NCI-H1092 (cell line): ENCODE data around the gene ILF3.

Experiments used
- DNase-seq: peaks from one replicate; lab custom pipeline; 2025; lab: John Stamatoyannopoulos, UW

Gene ILF3

DNA sequence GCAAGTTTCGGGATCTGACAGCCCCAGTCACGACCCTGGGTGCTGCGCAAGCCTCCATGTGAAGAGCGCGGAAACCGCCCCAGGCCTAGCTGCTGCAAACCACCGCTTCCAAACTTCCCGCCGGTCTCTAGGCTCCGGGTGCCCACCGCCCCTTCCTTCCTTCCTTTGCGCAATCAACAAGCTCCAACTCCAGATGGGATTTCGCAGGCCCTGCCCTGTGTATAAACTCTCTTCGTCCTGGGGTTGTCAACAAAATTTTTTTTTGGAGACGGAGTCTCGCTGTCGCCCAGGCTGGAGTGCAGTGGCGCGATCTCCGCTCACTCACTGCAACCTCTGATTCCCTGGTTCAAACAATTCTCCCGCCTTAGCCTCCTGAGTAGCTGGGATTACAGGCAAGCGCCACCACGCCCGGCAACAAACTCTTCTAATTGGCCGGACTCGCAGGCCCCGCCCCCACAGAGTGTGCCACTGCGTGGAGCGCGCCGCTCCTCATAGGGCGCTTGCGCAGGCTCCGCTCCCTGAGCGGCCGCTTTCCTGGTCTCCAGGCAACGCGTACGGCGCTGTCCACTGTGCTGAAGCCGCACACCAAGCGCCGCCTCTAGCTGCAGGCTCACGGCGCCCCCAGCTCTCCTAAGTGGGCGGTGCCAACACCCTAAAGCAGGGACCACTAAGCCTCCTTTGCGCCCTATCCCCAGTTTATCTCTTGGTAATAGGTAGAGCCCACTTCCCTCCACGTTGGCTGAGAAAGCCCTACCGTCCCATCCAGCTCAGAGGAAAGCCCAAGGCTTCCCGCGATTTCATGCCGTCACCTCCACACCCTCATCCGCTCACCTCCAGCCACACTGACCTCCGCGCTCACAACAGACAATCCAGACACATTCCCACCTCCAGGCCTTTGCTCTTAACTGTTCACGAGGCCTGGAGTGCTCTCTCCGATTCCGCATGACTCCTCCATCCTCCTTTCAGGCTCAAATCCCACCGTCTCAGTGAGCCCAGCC, 41.6 kb downstream of the ILF3 start:
- DNase-seq: peak; percentile 96

DNA sequence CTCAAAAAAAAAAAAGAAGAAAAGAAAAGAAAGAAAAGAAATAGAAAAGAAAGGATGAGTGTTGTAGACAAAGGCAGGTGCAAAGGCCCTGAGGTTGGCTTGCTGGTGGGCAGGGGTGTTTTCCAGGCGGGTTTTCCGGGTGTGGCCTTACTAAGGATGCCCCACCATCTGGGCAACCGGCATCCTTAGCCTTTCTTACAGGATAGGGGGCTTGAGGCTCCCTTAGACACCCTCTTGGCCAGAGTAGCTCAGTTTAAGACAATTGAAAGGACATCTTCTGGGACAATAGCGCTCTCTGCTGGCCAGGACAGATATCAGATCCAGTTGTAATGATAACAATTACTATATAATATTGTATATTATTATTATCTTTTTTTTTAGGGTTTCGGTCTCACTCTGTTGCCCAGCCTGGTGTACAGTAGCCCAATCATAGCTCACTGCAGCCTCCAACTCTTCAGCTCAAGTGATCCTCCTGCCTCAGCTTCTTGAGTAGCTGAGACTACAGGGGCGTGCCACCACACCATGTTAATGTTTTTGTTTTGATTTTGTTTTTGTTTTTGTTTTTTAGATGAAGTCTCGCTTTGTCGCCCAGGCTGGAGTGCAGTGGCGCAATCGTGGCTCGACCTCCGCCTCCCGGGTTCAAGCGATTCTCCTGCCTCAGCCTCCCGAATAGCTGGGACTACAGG, 45.6 kb downstream of the ILF3 start:
- DNase-seq: peak; percentile 15

DNA sequence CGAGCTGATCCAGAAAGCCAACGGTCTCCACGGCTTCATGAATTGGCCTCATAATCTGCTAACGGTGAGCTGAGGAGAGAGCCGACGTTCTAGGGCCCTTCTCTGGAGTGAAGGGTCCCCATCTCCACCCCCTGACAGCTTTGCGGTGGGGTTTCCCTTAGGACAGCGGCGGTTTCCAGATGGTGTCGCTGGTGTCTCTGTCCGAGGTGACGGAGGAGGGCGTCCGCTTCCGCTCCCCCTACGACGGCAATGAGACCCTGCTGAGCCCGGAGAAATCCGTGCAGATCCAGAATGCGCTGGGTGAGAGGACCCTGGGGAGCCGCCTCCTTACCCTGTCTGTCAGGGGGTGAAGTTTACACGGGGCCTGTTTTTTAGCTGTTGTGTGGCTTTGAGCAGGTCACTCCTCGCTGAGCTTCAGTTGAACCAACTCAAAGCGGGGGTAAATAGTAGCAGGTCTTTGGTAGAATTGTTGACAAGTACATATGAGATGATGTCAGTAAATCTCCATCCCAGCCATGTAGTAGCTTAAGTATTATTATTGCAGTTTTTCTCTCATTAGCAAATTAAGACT, 47.9 kb downstream of the ILF3 start:
- no peak for DNase-seq

DNA sequence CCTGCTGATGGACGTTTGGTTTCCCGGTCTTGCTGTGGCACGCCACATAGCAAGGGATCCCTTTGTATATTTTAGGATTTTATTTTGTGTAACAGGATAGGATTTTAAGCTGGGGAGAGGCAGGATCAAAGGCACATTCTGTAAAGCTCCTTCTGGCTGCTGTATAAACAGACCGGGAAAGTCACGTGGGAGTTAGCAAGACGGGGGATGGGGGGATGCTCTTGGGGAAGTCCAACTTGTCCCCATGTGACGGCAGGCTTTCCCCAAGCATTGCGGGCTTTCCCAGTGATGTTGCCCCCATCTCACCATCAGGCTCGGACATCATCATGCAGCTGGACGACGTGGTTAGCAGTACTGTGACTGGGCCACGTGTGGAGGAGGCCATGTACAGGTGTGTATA, 52.8 kb downstream of the ILF3 start:
- DNase-seq: no peak

DNA sequence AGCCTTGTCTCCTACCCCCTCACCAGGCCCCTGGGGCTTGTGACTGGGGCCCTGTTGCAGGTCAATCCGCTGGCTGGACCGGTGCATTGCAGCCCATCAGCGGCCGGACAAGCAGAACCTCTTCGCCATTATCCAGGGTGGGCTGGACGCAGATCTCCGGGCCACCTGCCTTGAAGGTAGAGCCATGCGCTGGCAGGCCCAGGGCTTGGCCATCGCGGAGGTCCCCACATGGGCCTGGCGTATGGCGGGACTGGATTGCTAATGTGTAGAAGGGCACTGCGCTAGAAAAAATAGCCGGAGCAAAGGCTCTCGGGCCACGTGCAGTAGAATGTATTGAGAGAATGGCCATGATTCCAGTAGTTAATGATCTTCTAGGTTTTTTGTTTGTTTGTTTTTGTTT, 53.3 kb downstream of the ILF3 start:
- no peak for DNase-seq

DNA sequence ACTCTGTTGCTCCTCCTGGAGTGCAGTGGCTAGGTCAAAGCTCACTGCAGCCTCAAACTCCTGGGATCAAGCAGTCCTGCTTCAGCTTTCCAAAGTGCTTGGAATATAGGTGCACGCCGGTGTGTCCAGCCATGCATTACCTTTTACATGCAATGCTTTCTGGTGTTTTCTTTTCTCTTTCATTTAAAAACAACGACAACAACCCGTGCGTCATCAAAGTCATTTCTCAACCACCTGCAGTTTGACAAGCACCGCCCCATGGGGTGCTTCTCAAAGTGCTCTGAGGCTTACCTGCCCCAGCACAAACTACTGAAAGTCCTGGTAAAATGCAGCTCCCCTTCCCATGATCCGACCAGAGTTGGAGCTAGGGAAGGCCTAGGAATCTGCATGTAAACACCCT, 54.1 kb downstream of the ILF3 start:
- DNase-seq: no peak

DNA sequence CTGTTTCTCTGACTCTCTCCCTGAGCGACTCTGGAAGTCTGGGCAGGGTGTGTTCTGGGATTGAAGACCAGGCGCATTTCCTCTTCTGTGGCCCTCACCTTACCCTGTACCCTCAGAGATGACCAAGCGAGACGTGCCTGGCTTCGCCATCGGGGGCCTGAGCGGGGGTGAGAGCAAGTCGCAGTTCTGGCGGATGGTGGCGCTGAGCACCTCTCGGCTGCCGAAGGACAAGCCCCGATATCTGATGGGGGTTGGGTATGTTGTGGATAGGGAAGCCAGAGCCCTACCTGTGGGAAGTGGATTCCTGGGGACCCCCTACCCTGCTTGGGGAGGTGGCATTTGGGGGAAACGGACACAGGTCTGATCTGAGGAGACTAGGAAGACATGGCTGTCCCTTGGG, 57.9 kb downstream of the ILF3 start:
- no peak for DNase-seq

DNA sequence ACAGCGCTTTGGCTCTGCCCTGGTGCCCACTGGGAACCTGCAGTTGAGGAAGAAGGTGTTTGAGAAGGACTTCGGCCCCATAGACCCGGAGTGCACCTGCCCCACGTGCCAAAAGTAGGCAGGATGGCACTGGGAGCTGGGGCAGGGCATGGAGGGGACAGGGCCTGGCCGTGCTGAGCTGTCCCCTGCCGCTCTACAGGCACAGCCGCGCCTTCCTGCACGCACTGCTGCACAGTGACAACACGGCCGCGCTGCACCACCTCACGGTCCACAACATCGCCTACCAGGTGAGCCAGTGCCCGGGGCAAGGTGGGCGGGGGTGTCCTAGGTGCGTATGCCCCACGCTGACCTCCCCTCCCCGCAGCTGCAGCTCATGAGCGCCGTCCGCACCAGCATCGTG, 58.6 kb downstream of the ILF3 start:
- no peak for DNase-seq

DNA sequence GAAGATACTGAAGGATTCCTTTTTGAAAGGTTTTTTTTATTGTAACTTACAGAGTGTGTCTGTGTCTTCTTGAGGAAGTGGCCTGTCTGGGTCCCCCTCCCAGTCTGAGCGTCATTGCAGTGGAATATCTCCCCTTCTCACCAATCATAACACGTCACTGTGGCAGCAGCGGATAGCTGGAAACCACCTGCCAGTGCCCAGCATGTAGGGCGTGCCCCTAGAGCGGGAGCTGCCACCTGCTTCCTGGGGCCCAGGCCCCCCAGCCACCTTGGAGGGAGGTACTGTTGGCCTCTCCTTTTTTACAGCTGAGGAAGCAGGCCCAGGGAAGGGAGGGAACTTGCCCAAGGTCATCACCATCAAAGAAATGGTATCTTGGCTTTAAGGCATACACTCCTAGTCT, 59.2 kb downstream of the ILF3 start:
- no peak for DNase-seq

DNA sequence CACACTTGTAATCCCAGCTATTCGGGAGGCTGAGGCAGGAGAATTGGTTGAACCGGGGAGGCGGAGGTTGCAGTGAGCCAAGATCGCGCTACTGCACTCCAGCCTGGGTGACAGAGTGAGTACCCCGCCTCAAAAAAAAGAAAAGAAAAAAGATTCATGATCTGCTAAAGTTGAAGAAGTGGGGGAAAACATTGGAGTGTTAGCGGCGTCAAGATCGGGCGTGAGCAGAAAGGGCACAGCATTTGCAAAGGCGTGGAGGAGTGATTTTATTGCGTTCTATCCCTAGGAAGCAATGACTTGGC, 62.9 kb downstream of the ILF3 start:
- DNase-seq: no peak

DNA sequence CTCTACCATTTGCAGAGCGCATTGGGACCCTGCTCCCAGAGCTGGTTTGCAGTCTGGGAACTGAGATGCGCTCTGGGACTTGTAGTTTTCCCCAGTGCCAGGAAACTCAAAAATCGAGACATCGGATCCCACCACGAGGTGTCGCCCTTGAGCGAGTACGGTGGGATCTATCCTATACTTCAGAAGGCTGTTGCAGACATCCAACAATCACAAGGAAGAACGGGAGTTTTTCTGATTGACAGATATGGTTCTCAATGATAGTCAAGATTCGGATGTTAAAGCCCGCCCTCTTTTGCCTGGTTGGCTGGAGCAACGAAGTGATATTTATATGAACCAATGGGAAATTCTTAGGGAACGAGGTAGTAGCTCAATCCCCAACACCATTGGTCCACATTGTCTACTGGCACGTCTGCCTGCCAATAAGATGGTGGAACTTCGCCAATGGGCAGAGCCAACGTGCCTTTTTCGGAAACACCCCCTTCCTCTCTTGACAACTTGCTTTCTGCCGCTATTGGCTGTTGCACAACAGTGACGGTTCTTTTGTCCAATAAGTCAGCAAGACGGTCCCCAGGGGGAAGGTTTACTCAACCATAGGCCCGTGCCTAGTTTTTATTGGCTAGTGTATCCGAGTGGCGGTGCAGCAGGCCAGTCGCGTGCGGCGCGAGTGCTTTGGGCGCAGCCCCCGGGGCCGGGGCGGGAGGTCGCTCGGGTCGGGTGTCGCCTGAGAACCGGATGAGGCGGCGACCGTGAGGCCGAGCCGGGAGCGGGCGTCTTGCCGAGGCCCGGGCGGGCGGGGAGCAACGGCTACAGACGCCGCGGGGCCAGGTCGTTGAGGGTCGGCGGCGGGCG, 63.4 kb downstream of the ILF3 start, which contains the start of gene DNM2:
DNM2 (plus strand) TSS at position 724 of the 849 bp plus-strand sequence. CDS start 164 bp downstream, outside the sequence.
- DNase-seq: peak; percentile 100

DNA sequence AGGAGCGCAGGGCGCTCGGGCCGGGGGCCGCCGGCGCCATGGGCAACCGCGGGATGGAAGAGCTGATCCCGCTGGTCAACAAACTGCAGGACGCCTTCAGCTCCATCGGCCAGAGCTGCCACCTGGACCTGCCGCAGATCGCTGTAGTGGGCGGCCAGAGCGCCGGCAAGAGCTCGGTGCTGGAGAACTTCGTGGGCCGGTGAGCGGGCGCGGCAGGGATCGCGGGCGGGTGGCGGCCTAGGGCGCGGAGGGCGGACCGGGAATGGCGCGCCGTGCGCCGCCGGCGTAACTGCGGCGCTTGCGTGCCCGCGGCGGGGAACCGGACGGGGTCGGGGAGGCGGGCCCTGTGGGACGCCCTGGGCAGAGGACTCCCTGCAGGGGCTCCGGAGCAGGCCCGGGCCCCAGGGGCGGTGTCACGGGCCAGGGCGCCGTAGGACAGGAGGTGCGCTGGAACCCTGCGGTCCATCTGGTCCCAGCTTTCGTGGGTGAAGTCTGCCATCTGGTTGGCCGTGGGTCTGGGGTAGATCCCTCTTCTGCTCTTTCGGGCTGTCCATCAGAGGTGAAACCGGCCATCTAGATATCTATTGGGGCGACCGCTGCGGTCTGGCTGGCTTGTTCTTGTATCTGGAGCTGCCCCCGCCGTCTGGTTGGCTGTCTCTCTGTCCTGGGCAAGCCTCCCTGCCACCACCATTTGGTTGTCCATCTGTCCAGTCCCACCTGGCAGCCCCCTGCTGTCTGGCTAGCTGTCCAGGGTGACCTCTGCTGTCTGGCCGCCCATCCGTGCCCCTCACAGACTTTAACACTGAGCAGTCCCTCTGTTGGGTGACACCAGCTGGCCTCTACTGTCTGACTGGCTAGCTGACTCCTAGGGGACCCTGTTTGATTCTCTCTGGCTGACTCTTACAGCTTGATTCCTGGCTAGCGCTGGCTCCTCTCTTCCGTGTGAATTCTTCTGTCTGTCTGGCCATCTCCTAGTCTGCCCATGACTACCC, 64.4 kb downstream of the ILF3 start:
- DNase-seq: no peak

DNA sequence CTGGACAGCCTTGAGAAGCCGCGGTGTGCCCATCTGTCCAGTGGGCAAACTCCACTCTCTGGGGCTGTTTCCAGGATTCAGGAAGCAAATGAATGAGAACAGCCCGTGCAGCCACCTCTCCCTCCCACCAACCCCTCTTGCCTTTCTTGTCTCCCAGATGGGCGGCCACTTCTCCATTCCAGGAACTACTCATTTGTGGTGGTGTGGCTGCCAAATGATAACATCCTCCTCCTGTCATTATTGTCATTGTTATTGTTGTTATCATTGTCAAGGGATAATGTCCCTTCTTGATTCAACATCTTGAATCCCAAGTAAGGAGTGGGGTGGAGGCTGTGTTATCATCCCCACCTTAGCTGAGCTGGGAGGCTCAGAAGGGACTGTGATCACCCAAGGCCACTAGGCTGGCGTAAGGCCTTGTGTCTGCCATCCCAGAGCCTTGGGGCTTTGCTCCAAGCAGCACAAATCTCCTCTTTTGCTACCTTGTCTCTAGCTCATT, 65.4 kb downstream of the ILF3 start:
- DNase-seq: no peak

DNA sequence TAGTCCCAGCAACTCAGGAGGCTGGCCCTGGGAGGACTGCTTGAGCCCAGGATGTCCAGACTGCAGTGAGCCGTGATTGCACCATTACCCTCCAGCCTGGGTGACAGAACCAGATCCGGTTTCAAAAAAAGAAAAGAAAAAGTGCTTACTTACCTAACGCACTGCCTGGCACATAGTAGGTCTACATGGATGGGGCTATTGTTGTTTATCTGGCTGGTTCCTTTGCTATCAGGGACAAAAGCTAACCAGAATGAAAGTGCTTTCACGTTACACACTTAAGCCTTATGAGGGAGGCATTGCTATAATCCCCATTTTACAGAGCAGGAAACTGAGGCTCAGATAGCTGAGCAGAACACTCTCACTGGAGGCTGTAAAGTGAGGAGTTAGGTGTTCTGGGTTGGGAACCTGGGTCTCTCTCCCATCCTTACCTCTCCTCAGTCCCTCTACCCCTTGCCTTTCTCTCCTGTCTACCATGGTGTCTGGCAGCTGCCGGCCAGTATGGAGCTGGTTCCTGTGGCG, 66.5 kb downstream of the ILF3 start:
- no peak for DNase-seq

DNA sequence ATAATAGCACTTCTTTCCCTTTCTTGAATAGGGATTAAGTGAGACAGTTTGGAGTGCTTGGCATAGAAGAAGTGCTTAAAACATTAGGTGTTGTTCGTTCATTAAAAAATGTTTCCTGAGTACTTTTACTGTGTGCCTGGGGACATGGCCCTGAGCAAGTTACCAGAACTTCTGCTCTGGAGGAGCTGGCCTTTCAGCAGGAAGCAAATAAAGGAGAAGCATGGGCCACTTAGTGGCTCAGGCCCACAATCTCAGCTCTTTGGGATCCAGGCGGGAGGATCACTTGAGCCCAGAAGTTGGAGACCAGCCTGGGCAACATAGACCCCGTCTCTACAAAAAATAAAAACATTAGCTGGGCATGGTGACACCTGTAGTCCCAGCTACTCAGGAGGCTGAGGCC, 69.4 kb downstream of the ILF3 start:
- no peak for DNase-seq

DNA sequence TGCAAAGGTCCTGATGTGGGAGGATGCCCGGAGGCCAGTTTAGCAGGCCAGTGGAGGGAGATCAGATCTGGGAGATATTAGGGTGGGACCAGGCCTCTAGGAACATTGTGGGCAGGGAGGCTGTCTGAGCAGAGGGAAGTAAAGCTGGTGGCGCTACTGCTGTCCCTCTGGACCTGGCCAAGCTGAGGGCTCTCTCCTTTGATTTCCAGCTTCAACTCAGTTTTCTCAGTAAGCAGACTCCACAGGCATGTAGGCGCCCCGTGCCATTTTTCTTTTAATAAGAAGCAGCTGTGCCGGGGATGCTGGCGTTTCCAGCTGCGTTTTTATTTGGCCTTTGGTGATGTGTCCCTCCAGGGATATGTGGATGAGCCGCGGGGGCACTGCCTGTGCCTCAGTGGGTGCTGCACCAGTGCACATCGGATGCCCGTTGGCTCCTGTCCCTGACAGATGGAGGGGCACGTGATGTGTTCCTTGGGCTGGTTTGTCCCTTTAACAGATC, 70.5 kb downstream of the ILF3 start:
- no peak for DNase-seq

DNA sequence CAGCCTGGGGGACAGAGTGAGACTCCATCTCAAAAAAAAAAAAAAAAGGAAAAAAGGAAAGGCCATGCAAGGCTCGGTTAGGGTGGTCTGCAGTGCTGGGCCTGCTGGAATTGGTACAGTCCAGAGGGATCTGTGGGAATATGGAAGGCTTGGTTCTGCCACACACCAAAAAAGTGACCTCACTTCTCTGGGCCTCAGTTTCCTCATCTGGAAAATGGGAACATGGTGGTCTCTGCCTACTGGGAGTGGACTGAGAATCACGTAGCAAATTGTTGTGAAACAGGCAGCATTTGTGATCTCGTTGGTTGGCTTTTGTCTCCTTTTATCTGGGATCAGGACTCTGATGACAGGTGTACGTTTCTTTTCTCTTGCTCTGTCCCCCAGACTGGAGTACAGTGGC, 71.3 kb downstream of the ILF3 start:
- no peak for DNase-seq

DNA sequence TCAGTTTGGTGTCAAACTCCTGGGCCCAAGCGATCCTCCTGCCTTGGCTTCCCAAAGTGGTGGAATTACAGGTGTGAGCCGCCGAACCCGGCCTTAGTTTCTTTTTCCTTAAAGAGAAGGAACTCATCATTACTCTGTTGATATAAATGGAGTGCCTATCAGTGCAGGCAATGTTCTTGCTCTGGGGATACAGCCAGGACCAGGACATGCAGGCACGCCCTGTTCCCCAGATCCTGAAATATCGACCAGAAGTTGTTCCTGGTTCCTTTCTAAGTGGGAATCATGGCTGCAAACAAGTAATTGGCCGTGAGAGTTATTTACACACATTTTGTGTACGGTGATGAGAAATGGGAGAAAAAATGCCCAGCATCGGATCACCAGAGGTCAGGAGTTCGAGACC, 72.1 kb downstream of the ILF3 start:
- DNase-seq: no peak

DNA sequence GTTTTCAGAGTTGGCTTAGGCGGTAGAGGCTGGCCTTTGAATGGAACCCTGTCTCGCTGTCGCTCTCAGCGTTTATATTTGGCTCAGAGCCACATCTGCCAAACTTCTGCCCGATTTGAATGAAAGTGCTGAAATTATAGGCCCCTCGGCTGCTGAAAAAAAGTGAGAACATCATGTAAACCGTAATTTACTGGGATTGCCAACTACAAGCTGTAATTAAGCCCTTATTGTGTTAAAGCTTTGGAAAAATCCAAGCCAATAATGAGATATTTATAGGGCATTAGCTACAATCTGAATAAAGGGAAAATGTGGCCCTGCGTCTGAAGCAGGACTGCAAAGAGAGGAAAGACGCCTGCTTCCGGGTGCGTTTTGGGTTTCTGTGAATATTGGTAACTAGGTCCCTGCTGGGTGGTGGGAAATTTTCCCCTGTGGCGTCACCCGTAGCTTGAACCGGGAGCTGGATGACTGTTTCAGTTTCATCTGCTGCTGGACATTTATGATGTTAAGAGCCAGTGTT, 73.6 kb downstream of the ILF3 start:
- DNase-seq: no peak

DNA sequence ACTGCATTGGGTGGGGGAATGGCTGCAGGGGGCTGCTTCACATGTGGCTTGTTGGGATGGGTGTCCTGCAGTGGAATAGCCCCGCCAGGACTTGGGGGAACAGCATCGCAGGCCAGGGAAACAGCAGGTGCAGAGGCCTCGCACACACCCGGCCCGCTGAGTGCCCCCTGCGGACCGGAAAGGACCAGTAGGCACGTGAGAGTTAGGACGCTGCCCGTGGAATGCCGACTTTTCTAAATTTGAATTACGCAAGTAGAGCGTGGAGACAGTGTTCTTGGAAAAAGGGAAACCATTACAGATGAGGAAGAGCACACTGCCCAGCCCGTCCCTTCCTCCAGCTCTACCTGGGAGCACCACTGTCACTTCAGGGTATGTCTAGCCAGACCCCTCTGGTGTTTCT, 75.3 kb downstream of the ILF3 start:
- no peak for DNase-seq
